ENCODE data around the gene HOXC12.

HOXC12 gene

GRCh38 chr12:53930591-53931255 lies 24.0 kb upstream of the HOXC12 start:
- H3K36me3 ChIP-seq: no peaks in the 10 kb centered on the region
- H3K9me3 ChIP-seq (replicated peaks in 1 of 11): peaks cover 34 to 75% (median 50%) of the 10 kb centered on the region in 11 experiments
- TF ChIP-seq Cebpa-rat (IDR thresholded peaks at IDR 0.05): no peak
- no peaks in the 10 kb centered on the region for H3K4me1 ChIP-seq
- H3K4me3 ChIP-seq: no peak overlapping the region
- peaks cover 100% of the 10 kb centered on the region in 11 experiments for H3K27me3 ChIP-seq
- no peak overlapping the region for H3K4me2 ChIP-seq
- no peak overlapping the region for H3K9ac ChIP-seq
- H3K27ac ChIP-seq: no peak overlapping the region
- H4K20me1 ChIP-seq: peaks cover 0 to 68% (median 22%) of the 10 kb centered on the region in 11 experiments; a peak in 13 of 22 replicates

- Histone ChIP-seq H3K36me3 (no peaks in the 10 kb centered on the region), H3K27me3 (peaks cover 100% of the 10 kb centered on the region in 11 experiments), H3K9ac (no peak overlapping the region), H3K4me2 (no peak overlapping the region), H4K20me1 (peaks cover 0 to 73% (median 32%) of the 10 kb centered on the region in 11 experiments; a peak in 14 of 22 replicates), H3K9me3 (replicated peaks in 1 of 11) (peaks cover 31 to 69% (median 43%) of the 10 kb centered on the region in 11 experiments), H3K27ac (no peak overlapping the region), H3K4me3 (no peak overlapping the region), H3K4me1 (no peaks in the 10 kb centered on the region)
- TF ChIP-seq Cebpa-rat (IDR thresholded peaks at IDR 0.05): no peak
Measured at GRCh38 chr12:53931844-53932581, 22.7 kb upstream of the HOXC12 start.

- H3K4me1 ChIP-seq: no peaks in the 10 kb centered on the region
- peaks cover 100% of the 10 kb centered on the region in 11 experiments for H3K27me3 ChIP-seq
- peaks cover 23 to 60% (median 35%) of the 10 kb centered on the region in 11 experiments for H3K9me3 ChIP-seq (replicated peaks in 1 of 11)
- H3K9ac ChIP-seq: no peak overlapping the region
- no peak for TF ChIP-seq Cebpa-rat (IDR thresholded peaks at IDR 0.05)
- H3K4me2 ChIP-seq: no peak overlapping the region
- no peak overlapping the region for H3K27ac ChIP-seq
- H3K36me3 ChIP-seq: no peaks in the 10 kb centered on the region
- no peak overlapping the region for H3K4me3 ChIP-seq
- peaks cover 0 to 80% (median 41%) of the 10 kb centered on the region in 11 experiments; a peak in 14 of 22 replicates for H4K20me1 ChIP-seq
Measured at GRCh38 chr12:53932915-53933314, 21.8 kb upstream of the HOXC12 start.

GRCh38 chr12:53935383-53936341 lies 19.0 kb upstream of the HOXC12 start:
- Histone ChIP-seq H3K36me3 (no peaks in the 10 kb centered on the region), H3K27me3 (peaks cover 100% of the 10 kb centered on the region in 11 experiments), H3K27ac (no peak overlapping the region), H3K9me3 (replicated peaks in 1 of 11) (peaks cover 5 to 52% (median 25%) of the 10 kb centered on the region in 11 experiments), H4K20me1 (peaks cover 0 to 85% (median 46%) of the 10 kb centered on the region in 11 experiments; a peak in 14 of 22 replicates), H3K4me1 (no peaks in the 10 kb centered on the region), H3K9ac (no peak overlapping the region), H3K4me3 (no peak overlapping the region; a peak in 2 of 20 replicates), H3K4me2 (peak overlapping the region in 2 of 11 experiments; percentile 13 to 32; a peak in 2 of 22 replicates)
- TF ChIP-seq Cebpa-rat (IDR thresholded peaks at IDR 0.05): no peak

GRCh38 chr12:53937099-53937498 lies 17.6 kb upstream of the HOXC12 start:
- H3K4me3 ChIP-seq: no peak overlapping the region
- peaks cover 100% of the 10 kb centered on the region in 11 experiments for H3K27me3 ChIP-seq
- H3K27ac ChIP-seq: no peak overlapping the region
- H3K9ac ChIP-seq: no peak overlapping the region
- no peaks in the 10 kb centered on the region for H3K36me3 ChIP-seq
- peaks cover 0 to 43% (median 26%) of the 10 kb centered on the region in 11 experiments; a peak in 19 of 22 replicates for H3K9me3 ChIP-seq (replicated peaks in 1 of 11)
- peaks cover 0 to 76% (median 43%) of the 10 kb centered on the region in 11 experiments; a peak in 14 of 22 replicates for H4K20me1 ChIP-seq
- TF ChIP-seq Cebpa-rat (IDR thresholded peaks at IDR 0.05): no peak
- H3K4me1 ChIP-seq: no peaks in the 10 kb centered on the region
- H3K4me2 ChIP-seq: no peak overlapping the region

GRCh38 chr12:53937596-53938325 lies 16.9 kb upstream of the HOXC12 start:
- Histone ChIP-seq H3K9me3 (replicated peaks in 1 of 11) (peaks cover 0 to 37% (median 26%) of the 10 kb centered on the region in 11 experiments; a peak in 19 of 22 replicates), H3K27ac (no peak overlapping the region), H3K36me3 (no peaks in the 10 kb centered on the region), H4K20me1 (peaks cover 0 to 75% (median 43%) of the 10 kb centered on the region in 11 experiments; a peak in 14 of 22 replicates), H3K4me3 (no peak overlapping the region), H3K4me1 (no peaks in the 10 kb centered on the region), H3K27me3 (peaks cover 100% of the 10 kb centered on the region in 11 experiments), H3K9ac (no peak overlapping the region), H3K4me2 (no peak overlapping the region)
- no peak for TF ChIP-seq Cebpa-rat (IDR thresholded peaks at IDR 0.05)

- Histone ChIP-seq H3K4me3 (no peak within 1 kb of the TSS), H3K27ac (no peak within 1 kb of the TSS), H3K9me3 (replicated peaks in 1 of 11) (peaks cover 4 to 39% (median 24%) of the 10 kb centered on the region in 11 experiments; a peak in 19 of 22 replicates), H3K4me2 (no peak within 1 kb of the TSS), H4K20me1 (peaks cover 0 to 68% (median 38%) of the 10 kb centered on the region in 11 experiments; a peak in 14 of 22 replicates), H3K9ac (no peak within 1 kb of the TSS), H3K27me3 (peaks cover 100% of the 10 kb centered on the region in 11 experiments), H3K36me3 (no peaks in the 10 kb centered on the region), H3K4me1 (no peaks in the 10 kb centered on the region)
- TF ChIP-seq Cebpa-rat (IDR thresholded peaks at IDR 0.05): no peak
Measured at GRCh38 chr12:53938326-53939140, 16.2 kb upstream of the HOXC12 start, which contains the start of gene HOXC13. Gene HOXC13 (plus strand): TSS chr12:53938831. CDS start chr12:53938907, 76 bp downstream.

Measured in BLaER1 treated with 17β-estradiol and CSF1 and Interleukin-3, amounts not matched to agents 10 nM and 100 nM (cell line).